ENCODE data around the gene FGF2.
"Not testable (repeated sequence)": the region's sequence is repeated elsewhere in the genome, so short reads cannot be mapped to it uniquely, and the experiment has no call there.

Gene FGF2

DNA sequence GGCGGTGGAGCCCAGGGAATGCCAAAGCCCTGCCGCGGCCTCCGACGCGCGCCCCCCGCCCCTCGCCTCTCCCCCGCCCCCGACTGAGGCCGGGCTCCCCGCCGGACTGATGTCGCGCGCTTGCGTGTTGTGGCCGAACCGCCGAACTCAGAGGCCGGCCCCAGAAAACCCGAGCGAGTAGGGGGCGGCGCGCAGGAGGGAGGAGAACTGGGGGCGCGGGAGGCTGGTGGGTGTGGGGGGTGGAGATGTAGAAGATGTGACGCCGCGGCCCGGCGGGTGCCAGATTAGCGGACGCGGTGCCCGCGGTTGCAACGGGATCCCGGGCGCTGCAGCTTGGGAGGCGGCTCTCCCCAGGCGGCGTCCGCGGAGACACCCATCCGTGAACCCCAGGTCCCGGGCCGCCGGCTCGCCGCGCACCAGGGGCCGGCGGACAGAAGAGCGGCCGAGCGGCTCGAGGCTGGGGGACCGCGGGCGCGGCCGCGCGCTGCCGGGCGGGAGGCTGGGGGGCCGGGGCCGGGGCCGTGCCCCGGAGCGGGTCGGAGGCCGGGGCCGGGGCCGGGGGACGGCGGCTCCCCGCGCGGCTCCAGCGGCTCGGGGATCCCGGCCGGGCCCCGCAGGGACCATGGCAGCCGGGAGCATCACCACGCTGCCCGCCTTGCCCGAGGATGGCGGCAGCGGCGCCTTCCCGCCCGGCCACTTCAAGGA, at the start of gene FGF2:
Gene FGF2, plus strand, starts transcription at position 279 of the 705 bp plus-strand sequence. Its CDS starts 344 bp downstream, at position 623.
- DNase-seq (ENCODE audit: low spot score) = no peak

DNA sequence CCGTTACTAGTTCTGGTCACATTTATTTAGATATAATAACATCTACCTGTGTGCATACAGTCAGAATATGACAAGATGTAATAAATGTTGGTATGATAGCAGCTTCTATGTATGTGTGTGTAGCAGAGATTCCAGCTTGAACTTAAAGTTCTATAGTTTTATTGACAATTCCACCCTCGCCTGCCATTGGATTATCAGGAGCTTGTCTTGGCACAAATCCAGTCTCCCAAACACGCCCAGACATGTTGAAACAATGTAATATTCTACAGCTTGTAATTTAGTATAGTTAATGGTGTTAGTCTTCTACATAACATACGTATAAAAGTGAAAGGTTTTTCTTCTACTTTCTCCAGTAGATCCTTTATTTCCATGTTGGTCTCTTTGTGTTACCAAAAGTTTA, 49.7 kb upstream of the FGF2 start:
- no peak for DNase-seq (ENCODE audit: low spot score)

DNA sequence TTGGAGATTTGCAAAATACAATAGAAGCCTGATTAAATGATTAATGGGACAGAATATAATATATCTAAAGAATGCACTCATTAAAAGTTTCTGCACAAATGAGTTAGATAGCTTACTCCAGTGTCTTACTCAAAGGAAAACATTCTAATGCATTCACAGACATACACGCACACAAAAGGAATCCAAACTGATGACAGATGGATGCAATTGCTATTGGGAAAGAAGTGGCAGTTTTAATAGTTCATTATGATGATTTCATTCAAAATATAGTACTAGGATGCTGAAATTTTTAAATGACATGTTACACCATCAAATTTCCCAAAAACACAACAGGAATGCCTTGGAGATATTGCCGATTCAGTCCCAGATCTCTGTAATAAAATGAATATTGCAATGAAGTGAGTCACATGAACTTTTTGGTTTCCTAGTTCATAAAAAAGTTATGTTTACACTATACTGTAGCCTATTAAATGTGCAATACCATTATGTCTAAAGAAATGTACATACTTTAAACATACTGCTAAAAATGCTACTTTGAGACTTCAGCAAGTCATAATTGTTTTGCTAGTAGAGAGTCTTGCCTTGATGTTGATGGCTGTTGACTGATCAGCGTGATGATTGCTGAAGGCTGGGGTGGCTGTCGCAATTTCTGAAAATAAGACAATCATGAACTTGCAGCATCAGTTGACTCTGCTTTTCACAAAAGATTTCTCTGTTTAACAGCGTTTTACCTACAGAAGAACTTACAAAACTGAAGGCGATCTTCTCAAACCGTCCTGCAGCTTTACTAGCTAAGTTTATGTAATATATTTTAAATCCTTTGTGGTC, 48.6 kb upstream of the FGF2 start:
- DNase-seq (ENCODE audit: low spot score) = no peak

DNA sequence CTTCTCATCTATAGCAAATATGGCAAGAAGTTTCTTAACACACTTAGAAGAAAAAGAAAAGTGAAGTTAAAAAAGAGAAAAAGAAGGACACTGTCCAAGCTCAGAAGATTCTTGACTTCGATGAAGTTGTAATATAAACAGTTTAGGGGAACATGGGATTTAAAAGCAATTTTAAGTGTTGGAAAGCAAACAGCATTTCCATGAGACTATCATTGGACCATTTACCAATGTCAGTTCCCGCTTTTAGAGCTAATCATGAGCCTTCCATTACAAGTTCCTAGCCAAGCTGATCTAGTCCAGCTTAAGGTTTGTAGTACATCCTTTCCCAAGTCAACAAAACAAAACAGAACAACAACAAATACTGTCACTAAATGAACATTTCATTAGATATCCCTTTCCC, 45.1 kb upstream of the FGF2 start:
- no peak for DNase-seq (ENCODE audit: low spot score)

DNA sequence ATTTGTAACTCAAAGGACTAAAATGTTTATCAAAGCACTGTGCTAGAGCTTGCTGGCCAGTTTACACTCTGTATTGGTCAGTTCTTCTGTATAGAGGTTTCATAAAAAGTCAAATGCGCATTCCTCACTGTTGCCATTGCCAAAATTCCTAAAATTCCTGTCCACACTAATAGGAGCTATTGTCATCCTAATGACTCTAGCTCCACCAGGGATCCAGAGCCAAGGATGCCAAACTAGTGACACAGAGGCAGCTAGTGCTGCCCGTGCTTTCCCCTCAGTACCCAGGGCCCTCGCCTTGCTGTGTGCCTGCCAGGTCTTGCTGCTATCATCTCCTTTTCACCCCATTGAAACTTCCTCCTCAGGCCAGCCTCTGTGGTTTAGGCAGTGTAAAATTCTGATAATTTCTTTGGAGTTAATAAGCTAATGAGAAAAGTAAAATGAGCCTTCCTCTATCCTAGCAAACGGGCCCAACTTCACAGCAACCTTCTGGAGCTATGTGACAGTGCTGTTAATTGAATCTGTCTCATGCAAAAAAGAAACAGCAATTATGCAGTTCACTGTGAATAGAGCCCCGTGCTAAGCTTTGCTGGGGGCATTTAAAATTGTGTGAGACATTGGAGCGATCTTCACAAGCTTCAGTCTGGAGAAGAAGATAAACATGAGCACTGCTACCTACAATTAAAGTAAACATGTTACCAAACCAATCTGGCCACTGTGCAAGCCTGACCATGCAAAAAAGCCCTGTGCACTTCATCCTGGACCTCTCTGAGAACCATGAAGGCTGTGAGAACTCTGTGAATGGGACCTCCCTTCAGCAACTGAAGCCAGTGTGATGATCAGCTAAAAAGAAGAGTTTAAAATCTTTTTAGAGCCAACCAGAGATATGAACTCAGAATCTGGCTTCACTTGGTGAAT, 43.1 kb upstream of the FGF2 start:
- peak; percentile 43 for DNase-seq (ENCODE audit: low spot score)

DNA sequence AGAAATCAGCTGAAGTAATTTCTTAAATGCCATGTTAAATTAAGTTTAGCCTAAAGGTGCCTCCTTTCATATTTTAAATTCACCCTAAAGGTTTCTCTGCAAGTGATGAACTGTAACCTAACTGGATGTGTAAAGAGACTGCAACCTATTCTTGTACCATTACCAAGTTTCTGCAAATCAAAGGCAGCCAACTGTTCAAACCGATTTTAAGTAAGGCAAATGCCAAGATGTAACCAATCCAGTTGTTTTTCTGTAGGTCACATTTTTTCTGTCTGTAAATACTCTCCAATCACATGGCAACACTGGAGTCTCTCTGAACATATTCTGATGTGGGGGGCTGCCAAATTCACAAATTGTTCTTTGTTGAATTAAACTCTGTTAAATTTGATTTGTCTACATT, 42.4 kb upstream of the FGF2 start:
- DNase-seq (ENCODE audit: low spot score) = no peak

DNA sequence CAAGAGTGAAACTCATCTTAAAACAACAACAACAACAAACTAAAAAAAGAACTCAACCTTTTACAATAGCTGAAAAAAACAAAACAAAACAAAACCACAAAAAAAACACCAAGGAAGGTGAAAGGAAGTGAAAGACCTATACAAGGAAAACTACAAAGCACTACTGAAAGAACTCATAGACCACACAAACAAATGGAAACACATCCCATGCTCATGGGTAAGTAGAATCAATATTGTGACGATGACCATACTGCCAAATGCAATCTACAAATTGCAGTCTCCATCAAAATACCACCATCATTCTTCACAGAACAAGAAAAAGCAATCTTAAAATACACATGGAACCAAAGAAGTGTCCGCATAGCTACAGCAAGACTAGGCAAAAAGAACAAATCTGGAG, 41.5 kb upstream of the FGF2 start:
- no peak for DNase-seq (ENCODE audit: low spot score)

DNA sequence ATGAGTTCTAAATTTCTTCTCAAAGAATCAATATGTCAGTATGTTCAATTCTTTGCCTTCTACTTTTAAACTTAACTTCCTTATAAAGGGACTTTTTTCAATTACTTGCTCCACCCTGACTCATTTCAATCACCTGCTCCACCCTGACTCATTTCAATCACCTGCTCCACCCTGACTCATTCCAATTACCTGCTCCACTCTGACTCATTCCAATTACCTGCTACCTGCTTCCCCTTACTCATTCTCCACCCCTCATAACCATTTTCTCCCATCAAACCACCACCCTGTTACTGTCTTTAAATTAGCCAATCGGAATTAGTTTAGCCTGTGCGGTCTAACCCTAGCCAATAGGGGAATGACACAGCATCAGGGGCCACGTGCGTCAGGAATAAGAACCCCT, 40.3 kb upstream of the FGF2 start:
- DNase-seq (ENCODE audit: low spot score) = not testable (repeated sequence)

DNA sequence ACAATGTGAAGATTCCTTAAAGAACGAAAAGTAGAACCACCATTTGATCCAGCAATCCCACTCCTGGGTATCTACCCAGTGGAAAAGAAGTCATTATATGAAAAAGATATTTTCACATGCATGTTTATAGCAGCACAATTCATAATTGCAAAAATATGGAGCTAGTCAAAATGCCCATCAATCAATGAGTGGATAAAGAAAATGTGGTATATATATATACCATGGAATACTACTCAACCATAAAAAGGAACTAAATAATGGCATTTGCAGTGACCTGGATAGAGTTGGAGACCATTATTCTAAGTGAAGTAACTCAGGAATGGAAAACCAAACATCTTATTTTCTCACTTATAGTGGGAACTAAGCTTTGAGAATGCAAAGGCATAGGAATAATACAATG, 39.7 kb upstream of the FGF2 start:
- DNase-seq (ENCODE audit: low spot score) = not testable (repeated sequence)

DNA sequence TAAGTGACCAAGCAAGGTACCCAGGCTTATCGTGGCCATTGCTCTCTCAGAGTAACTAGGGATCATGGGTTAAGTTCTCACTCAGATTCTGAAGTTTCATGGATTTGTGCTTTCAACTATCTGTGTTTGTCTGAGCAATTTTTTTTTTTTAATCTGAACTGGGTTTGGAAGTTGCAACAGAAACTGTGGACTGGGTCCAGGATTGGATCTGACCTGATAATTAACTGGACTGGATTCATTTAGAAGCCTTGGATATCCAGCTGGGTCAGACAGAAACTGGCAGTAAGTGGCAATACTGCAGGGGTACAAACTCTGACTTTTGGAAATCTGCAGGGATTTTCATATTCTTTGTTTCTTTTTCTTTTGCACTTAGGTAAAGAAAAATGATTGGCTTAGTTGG, 38.7 kb upstream of the FGF2 start:
- no peak for DNase-seq (ENCODE audit: low spot score)

DNA sequence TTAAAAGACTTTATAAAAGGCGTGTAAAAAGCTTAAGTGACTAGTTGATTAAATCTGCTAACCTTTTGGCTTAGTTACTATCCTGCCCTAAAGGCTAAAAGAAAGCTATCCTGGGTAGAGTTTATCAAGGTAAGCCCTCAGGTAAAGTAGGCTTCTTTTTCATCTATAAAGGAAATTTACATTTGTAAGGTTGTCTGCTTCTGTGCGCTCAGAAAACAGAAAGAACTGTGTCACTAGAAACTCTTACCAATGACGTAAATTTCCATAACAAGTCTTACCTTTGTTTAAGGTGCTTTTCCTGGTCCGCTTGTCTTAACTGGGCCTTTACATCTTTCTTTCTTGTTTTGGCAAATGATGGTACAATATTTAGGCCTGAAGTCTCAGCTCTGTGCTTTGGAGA, 37.7 kb upstream of the FGF2 start:
- no peak for DNase-seq (ENCODE audit: low spot score)

DNA sequence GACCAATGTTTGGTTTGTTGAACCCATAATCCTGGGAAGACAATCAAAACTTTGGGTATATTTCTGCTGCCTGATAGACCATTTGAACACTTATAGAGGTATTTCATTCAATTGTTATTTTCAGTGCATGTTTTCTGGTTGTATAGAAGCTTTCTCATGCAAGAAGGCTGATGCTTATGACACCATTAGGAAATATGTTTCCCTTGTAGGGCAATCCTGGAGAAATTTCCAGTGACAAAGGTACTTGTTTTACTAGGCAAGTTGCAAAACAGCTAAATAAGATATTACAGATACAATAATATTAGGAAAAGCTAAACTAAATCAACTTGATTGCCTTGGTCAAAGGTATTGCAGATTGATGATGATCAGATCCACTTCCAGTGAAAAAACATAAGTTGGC, 32.8 kb upstream of the FGF2 start:
- no peak for DNase-seq (ENCODE audit: low spot score)

DNA sequence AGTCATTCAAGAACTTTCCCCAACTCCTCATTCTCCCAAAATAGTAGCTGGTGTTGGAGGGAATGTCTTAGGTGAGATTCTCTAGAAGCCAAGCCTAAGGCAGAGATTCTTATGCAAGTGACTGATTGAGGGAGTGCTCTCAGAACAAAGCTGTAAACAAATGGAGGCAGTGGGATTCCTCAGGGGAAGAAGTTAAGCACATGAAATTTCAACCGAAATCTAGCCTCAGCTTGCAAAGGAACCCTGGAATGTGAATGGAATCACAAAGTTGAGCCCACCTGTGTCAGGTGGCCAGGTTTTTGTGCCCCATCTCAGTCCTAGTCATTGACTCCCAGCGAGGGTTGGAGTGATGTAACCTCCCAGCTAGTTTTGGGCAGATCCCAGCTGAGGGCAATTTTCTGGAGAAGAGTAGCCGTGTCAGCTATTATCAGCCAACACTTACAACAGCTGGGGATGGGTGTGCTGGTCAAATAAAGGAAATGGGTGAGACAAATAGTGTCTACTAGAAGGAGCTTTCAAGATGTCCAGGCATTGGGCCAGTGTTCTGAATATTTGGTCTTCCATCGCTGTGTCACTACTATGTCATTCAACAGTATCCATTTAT, 29.7 kb upstream of the FGF2 start:
- no peak for DNase-seq (ENCODE audit: low spot score)

DNA sequence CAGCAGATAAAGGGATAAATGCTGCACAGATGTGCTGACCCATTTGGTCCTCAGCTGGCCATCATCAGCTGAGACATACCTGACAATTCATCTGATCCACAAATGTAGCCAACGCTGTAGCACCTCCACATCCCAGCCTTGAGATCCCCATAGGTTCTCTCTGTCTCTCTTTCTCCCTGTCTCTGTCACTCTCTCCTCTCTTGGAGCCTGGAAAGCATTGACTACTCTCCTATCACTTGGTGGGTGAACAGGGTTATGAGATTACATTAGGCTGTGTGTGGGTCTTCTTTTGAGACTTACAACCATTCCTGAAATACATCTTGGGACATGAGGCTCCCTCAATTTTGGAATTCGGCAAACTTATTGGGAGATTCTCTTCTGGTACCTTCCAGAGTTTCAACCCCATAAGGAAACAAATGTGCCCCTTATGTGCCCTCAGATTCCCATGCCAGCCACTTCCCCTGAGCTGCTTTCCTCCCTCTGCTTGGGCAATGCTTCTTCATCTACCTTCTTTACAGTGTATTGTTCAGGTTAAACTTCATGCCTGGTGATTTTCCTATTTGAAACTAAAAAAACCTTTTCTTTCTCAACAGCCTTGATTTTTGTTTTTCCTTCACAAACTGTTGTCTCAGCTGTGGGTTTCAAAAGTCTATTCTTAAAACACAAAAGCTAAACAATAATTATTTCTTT, 29.1 kb upstream of the FGF2 start:
- DNase-seq (ENCODE audit: low spot score) = no peak

DNA sequence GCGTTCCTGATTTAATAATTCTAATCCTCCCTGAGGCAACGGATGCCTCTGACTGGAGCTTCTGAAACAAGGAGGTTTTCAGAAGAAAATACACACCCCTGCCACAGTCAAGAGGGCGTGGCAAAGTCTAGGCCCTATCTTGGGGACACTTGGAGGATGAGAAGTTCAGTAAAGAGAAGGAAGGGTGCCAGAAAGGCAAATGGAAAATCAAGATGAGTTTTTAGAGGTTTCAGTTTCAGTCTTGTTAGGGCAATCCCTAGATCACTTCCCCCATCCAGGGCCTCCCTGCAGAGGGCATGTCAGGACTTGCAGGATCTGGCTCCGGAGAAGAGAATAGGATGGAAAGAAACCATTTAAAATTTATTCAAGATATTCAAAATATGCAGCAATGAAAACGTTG, 28.5 kb upstream of the FGF2 start:
- DNase-seq (ENCODE audit: low spot score) = no peak

DNA sequence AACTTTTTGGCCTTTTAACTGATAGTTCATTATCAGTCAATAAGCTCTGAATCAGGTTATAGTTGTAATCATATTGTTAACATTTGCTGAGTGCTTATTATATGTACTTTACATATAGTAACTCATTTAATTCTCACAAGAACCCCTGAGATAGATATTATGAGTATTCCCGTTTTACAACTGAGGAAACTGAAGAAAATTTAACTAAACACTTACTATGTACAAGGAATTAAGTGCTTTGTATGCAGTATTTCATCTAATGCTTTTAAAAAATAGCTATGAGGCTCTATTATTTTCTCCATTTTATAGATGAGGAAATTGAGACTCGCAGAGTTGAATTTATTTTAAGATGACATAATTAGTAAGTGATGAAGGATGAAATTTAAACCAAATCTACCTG, 27.7 kb upstream of the FGF2 start:
- DNase-seq (ENCODE audit: low spot score) = no peak

DNA sequence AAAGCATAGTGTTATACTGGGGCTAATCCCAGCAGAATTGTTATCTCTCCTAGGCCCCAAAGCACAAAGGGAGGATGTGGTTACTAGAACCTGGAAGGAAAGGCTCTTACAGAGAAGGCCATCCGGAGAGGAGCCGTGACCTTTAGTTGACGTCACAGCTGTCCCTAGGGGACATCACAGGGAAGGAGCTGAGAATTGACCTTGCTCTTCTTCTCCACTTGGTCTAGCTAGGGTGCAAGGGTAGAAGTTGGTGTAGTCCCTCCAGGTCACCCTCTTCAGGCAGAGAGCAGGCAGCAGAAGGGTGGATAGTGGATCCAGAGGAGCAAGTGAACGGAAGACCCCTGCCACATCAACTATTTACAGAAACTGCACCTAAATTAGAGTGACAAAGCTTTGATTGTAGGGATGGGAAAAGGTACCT, 22.8 kb upstream of the FGF2 start:
- DNase-seq (ENCODE audit: low spot score) = peak; percentile 55

DNA sequence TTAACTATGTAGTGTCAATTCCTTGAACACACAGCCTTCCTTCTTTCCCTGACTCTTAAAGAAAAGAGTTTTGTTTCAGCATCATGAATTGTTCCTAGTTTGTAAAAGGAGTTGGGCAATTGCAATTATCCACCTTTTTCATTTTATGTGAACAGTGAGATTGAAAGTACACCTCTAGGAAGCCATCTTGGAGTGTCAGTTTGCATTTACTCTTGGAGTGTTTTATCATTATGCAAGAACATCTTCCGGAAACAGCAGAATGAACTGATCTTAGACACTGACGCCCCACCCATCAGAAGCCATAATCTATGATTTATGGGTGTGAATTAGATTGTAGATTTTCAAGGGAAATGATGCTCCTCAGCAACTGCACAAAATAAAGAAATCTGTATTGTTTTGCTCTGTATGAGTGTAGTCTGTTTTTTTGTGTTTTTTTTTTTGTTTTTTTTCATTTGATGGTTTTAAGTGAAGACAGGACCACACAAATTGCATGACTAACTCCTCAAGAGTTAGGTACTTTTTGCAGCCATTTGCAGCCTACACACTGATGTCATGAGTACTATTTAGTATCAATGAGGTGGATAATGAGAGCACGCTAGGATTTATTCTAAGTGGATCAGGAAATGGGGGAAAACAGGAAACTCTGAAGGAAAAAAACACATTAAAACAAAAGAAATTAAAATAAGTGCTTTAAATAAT, 19.5 kb upstream of the FGF2 start:
- no peak for DNase-seq (ENCODE audit: low spot score)

DNA sequence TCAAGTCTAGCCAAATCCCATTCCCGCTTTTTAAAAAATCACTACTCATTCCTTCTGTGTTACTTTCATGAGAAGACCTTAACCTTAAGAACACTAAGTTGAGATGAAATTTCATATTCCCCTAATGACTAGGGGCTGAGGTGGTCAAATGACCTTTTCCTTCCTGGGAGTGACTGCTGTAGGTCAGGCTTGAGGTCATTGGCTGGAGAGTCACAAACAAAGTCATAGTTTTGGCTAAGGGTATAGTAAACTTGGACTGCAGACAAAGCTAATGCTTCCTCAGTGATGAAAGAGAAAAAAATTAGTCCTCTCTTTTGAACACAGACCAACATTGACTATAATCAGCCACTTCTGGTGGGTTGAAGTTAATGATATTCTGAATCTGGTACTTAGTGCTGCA, 16.0 kb upstream of the FGF2 start:
- DNase-seq (ENCODE audit: low spot score) = no peak

DNA sequence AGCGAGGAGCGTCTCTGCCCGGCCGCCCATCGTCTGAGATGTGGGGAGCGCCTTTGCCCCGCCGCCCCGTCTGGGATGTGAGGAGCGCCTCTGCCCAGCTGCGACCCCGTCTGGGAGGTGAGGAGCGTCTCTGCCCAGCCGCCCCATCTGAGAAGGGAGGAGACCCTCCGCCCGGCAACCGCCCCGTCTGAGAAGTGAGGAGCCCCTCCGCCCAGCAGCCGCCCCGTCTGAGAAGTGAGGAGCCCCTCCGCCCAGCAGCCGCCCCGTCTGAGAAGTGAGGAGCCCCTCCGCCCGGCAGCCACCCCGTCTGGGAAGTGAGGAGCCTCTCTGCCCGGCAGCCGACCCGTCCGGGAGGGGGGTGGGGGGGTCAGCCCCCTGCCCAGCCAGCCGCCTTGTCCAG, 14.8 kb upstream of the FGF2 start:
- DNase-seq (ENCODE audit: low spot score) = not testable (repeated sequence)

DNA sequence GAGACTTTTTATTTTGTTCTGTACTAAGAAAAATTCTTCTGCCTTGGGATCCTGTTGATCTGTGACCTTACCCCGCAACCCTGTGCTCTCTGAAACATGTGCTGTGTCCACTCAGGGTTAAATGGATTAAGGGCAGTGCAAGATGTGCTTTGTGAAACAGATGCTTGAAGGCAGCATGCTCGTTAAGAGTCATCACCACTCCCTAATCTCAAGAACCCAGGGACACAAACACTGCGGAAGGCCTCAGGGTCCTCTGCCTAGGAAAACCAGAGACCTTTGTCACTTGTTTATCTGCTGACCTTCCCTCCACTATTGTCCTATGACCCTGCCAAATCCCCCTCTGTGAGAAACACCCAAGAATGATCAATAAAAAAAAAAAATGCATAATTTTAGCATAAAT, 13.8 kb upstream of the FGF2 start:
- not testable (repeated sequence) for DNase-seq (ENCODE audit: low spot score)

Measured in kidney capillary endothelial cell (primary cell).